ENCODE results near the gene C10orf90. TPM values are rescaled to one million over a fixed set of nuclear protein-coding genes. Genes with fewer than 3 reads are reported as not detected.

The C10orf90 gene
- total RNA-seq, 1 experiment from 2014 or later = 0.59 TPM

- Histone ChIP-seq H3F3A (ENCODE audit: insufficient read depth, low read depth) (peaks cover 16% of the 10 kb centered on the region; the same call in 1 of the 2 replicates), H3K27me3 (ENCODE audit: insufficient read depth, low read depth) (no peaks in the 10 kb centered on the region), H2AFZ (no peak overlapping the region), H3K36me3 (ENCODE audit: low read depth) (no peaks in the 10 kb centered on the region), H4K20me1 (ENCODE audit: insufficient read depth) (no peaks in the 10 kb centered on the region), H3K9me3 (ENCODE audit: insufficient read depth, low read depth) (no peaks in the 10 kb centered on the region), H3K4me2 (no peak overlapping the region), H3K4me1 (replicated peaks; ENCODE audit: insufficient read depth) (peaks cover 24% of the 10 kb centered on the region), H3K79me2 (ENCODE audit: low read depth) (no peaks in the 10 kb centered on the region), H3K27ac (no peak overlapping the region), H3K9me2 (ENCODE audit: insufficient read depth) (no peaks in the 10 kb centered on the region), H3K4me3 (no peak overlapping the region)
- no peak for DNase-seq
- intact Hi-C loops (cut with micrococcal nuclease; ENCODE audit: unreplicated experiment) = no loop called here
- no TSS peak for BruUV-seq (replicated peaks)
- ChIA-PET POLR2A (ENCODE audit: unreplicated experiment) (interaction anchor here (0.6 kb wide), 1 partner anchor 1234 kb away, joined by 3 read pairs; no protein-coding TSS in a partner anchor), CTCF (no interaction called here)
- no peak for TF ChIP-seq EZH2 (IDR thresholded peaks at IDR 0.05; ENCODE audit: low read depth)
- no peak for TF ChIP-seq CTCF (conservative IDR thresholded peaks at IDR 0.05)
Measured at GRCh38 chr10:126400641-126401040, 269.9 kb downstream of the C10orf90 start.

- CTCF ChIA-PET = no interaction called here
- no peaks in the 10 kb centered on the region for H4K20me1 ChIP-seq (ENCODE audit: insufficient read depth)
- POLR2A ChIA-PET (ENCODE audit: unreplicated experiment) = no interaction called here
- no peak overlapping the region for H3K4me2 ChIP-seq
- TF ChIP-seq CTCF (conservative IDR thresholded peaks at IDR 0.05) (no peak), EZH2 (IDR thresholded peaks at IDR 0.05; ENCODE audit: low read depth) (no peak)
- H3K4me1 ChIP-seq (replicated peaks; ENCODE audit: insufficient read depth) = peaks cover 24% of the 10 kb centered on the region
- H3K9me2 ChIP-seq (ENCODE audit: insufficient read depth) = no peaks in the 10 kb centered on the region
- H3K36me3 ChIP-seq (ENCODE audit: low read depth) = no peaks in the 10 kb centered on the region
- H3K27me3 ChIP-seq (ENCODE audit: insufficient read depth, low read depth) = no peaks in the 10 kb centered on the region
- H3K27ac ChIP-seq = 0 out of 2 replicates have a peak overlapping the region, but pooled peaks have one; percentile 16
- H3K79me2 ChIP-seq (ENCODE audit: low read depth) = no peaks in the 10 kb centered on the region
- peaks cover 16% of the 10 kb centered on the region; the same call in 1 of the 2 replicates for H3F3A ChIP-seq (ENCODE audit: insufficient read depth, low read depth)
- H3K4me3 ChIP-seq = no peak overlapping the region
- no peak overlapping the region for H2AFZ ChIP-seq
- DNase-seq = no peak
- no peaks in the 10 kb centered on the region for H3K9me3 ChIP-seq (ENCODE audit: insufficient read depth, low read depth)
- intact Hi-C loops (cut with micrococcal nuclease; ENCODE audit: unreplicated experiment) = loop anchor here (1.0 to 10.0 kb wide), 3 partner anchors 34 to 1606 kb away; partner anchors contain the start of gene DOCK1
- BruUV-seq (replicated peaks) = no TSS peak
Measured at GRCh38 chr10:126398924-126399323, 271.6 kb downstream of the C10orf90 start.

- Histone ChIP-seq H4K20me1 (ENCODE audit: insufficient read depth) (no peaks in the 10 kb centered on the region), H3K36me3 (ENCODE audit: low read depth) (no peaks in the 10 kb centered on the region), H3K4me1 (replicated peaks; ENCODE audit: insufficient read depth) (peaks cover 24% of the 10 kb centered on the region), H3K27ac (peak overlapping the region; percentile 81), H3K4me2 (peak overlapping the region; percentile 63), H3K27me3 (ENCODE audit: insufficient read depth, low read depth) (no peaks in the 10 kb centered on the region), H3K4me3 (no peak overlapping the region), H3K9me3 (ENCODE audit: insufficient read depth, low read depth) (no peaks in the 10 kb centered on the region), H3K79me2 (ENCODE audit: low read depth) (no peaks in the 10 kb centered on the region), H2AFZ (no peak overlapping the region), H3K9me2 (ENCODE audit: insufficient read depth) (no peaks in the 10 kb centered on the region), H3F3A (ENCODE audit: insufficient read depth, low read depth) (peaks cover 16% of the 10 kb centered on the region; the same call in 1 of the 2 replicates)
- DNase-seq = no peak
- intact Hi-C loops (cut with micrococcal nuclease; ENCODE audit: unreplicated experiment) = loop anchor here (1.0 to 10.0 kb wide), 3 partner anchors 35 to 1606 kb away; partner anchors contain the start of gene DOCK1
- ChIA-PET CTCF (no interaction called here), POLR2A (ENCODE audit: unreplicated experiment) (no interaction called here)
- BruUV-seq (replicated peaks) = no TSS peak
- TF ChIP-seq CTCF (conservative IDR thresholded peaks at IDR 0.05) = no peak
- no peak for TF ChIP-seq EZH2 (IDR thresholded peaks at IDR 0.05; ENCODE audit: low read depth)
Measured at GRCh38 chr10:126398383-126398743, 272.1 kb downstream of the C10orf90 start.

Data from PC-9 (cell line).